ENCODE results near the gene OTOA.
"Not testable (repeated sequence)": the region's sequence is repeated elsewhere in the genome, so short reads cannot be mapped to it uniquely, and the experiment has no call there.

OTOA gene

GRCh38 chr16:21634216-21634615 lies 29.6 kb upstream of the OTOA start:
- H3K4me3 ChIP-seq (ENCODE audit: low read depth in 1 of 2, low read length in 2 of 2) = no peak overlapping the region
- no peaks in the 10 kb centered on the region; the same call in 1 of the 2 replicates for H4K20me1 ChIP-seq (ENCODE audit: insufficient read depth, low read length)
- no peak overlapping the region for H3K4me2 ChIP-seq (ENCODE audit: insufficient read depth, low read length)
- H3K36me3 ChIP-seq (ENCODE audit: insufficient read depth, low read length) = peaks cover 27% of the 10 kb centered on the region
- H3K9me3 ChIP-seq (ENCODE audit: insufficient read depth, low read length, severe bottlenecking) = no peaks in the 10 kb centered on the region
- no peak overlapping the region for H3K9ac ChIP-seq (ENCODE audit: low read depth, low read length)
- H3K27me3 ChIP-seq (ENCODE audit: insufficient read depth, low read length, poor library complexity) = no peaks in the 10 kb centered on the region
- H3K4me1 ChIP-seq (ENCODE audit: insufficient read depth, low read length) = no peaks in the 10 kb centered on the region
- no peak for DNase-seq
- no peak overlapping the region for H2AFZ ChIP-seq (ENCODE audit: low read depth, low read length)
- ATAC-seq (ENCODE audit: insufficient read depth, low read depth) = no peak
- no peaks in the 10 kb centered on the region for H3K79me2 ChIP-seq (ENCODE audit: insufficient read depth, low read length)
- no peak overlapping the region for H3K27ac ChIP-seq (ENCODE audit: low read length)
- TF ChIP-seq CTCF (IDR thresholded peaks at IDR 0.05; ENCODE audit: borderline replicate concordance, extremely low read depth, low read length, poor library complexity, severe bottlenecking) = no peak
- no peak for TF ChIP-seq EZH2 (IDR thresholded peaks at IDR 0.05; ENCODE audit: borderline replicate concordance, low read depth, low read length, severe bottlenecking)

GRCh38 chr16:21635694-21636093 lies 28.1 kb upstream of the OTOA start:
- peaks cover 16% of the 10 kb centered on the region for H3K36me3 ChIP-seq (ENCODE audit: insufficient read depth, low read length)
- H3K9me3 ChIP-seq (ENCODE audit: insufficient read depth, low read length, severe bottlenecking); DNase-seq; H3K9ac ChIP-seq (ENCODE audit: low read depth, low read length); H2AFZ ChIP-seq (ENCODE audit: low read depth, low read length); H3K4me2 ChIP-seq (ENCODE audit: insufficient read depth, low read length); H3K27ac ChIP-seq (ENCODE audit: low read length); H3K79me2 ChIP-seq (ENCODE audit: insufficient read depth, low read length); H3K4me3 ChIP-seq (ENCODE audit: low read depth in 1 of 2, low read length in 2 of 2); H4K20me1 ChIP-seq (ENCODE audit: insufficient read depth, low read length); ATAC-seq (ENCODE audit: insufficient read depth, low read depth); H3K4me1 ChIP-seq (ENCODE audit: insufficient read depth, low read length); H3K27me3 ChIP-seq (ENCODE audit: insufficient read depth, low read length, poor library complexity): not testable (repeated sequence)

- DNase-seq (no peak), ATAC-seq (ENCODE audit: insufficient read depth, low read depth) (no peak)
- H3K9ac ChIP-seq (ENCODE audit: low read depth, low read length) = no peak overlapping the region
- H3K27ac ChIP-seq (ENCODE audit: low read length) = no peak overlapping the region
- H3K27me3 ChIP-seq (ENCODE audit: insufficient read depth, low read length, poor library complexity) = no peaks in the 10 kb centered on the region
- peaks cover 15% of the 10 kb centered on the region; the same call in 1 of the 2 replicates for H3K79me2 ChIP-seq (ENCODE audit: insufficient read depth, low read length)
- no peak overlapping the region for H3K4me2 ChIP-seq (ENCODE audit: insufficient read depth, low read length)
- H3K4me3 ChIP-seq (ENCODE audit: low read depth in 1 of 2, low read length in 2 of 2) = no peak overlapping the region
- peaks cover 14% of the 10 kb centered on the region for H3K36me3 ChIP-seq (ENCODE audit: insufficient read depth, low read length)
- no peaks in the 10 kb centered on the region for H3K4me1 ChIP-seq (ENCODE audit: insufficient read depth, low read length)
- H4K20me1 ChIP-seq (ENCODE audit: insufficient read depth, low read length) = no peaks in the 10 kb centered on the region; the same call in 1 of the 2 replicates
- no peaks in the 10 kb centered on the region for H3K9me3 ChIP-seq (ENCODE audit: insufficient read depth, low read length, severe bottlenecking)
- TF ChIP-seq CTCF (IDR thresholded peaks at IDR 0.05; ENCODE audit: borderline replicate concordance, extremely low read depth, low read length, poor library complexity, severe bottlenecking) (no peak), EZH2 (IDR thresholded peaks at IDR 0.05; ENCODE audit: borderline replicate concordance, low read depth, low read length, severe bottlenecking) (no peak)
- H2AFZ ChIP-seq (ENCODE audit: low read depth, low read length) = no peak overlapping the region
Measured at GRCh38 chr16:21637032-21637968, 26.5 kb upstream of the OTOA start.

GRCh38 chr16:21638573-21638975 lies 25.2 kb upstream of the OTOA start:
- ATAC-seq (ENCODE audit: insufficient read depth, low read depth) (0 out of 3 replicates have a peak, but pooled peaks have one; percentile 27), DNase-seq (no peak)
- Histone ChIP-seq H3K9ac (ENCODE audit: low read depth, low read length) (no peak overlapping the region), H3K27ac (ENCODE audit: low read length) (no peak overlapping the region), H2AFZ (ENCODE audit: low read depth, low read length) (no peak overlapping the region), H4K20me1 (ENCODE audit: insufficient read depth, low read length) (no peaks in the 10 kb centered on the region; the same call in 1 of the 2 replicates), H3K79me2 (ENCODE audit: insufficient read depth, low read length) (peaks cover 15% of the 10 kb centered on the region; the same call in 1 of the 2 replicates), H3K9me3 (ENCODE audit: insufficient read depth, low read length, severe bottlenecking) (no peaks in the 10 kb centered on the region), H3K4me3 (ENCODE audit: low read depth in 1 of 2, low read length in 2 of 2) (no peak overlapping the region), H3K36me3 (ENCODE audit: insufficient read depth, low read length) (peaks cover 13% of the 10 kb centered on the region), H3K27me3 (ENCODE audit: insufficient read depth, low read length, poor library complexity) (no peaks in the 10 kb centered on the region), H3K4me1 (ENCODE audit: insufficient read depth, low read length) (no peaks in the 10 kb centered on the region; the same call in 1 of the 2 replicates), H3K4me2 (ENCODE audit: insufficient read depth, low read length) (no peak overlapping the region)
- no peak for TF ChIP-seq CTCF (IDR thresholded peaks at IDR 0.05; ENCODE audit: borderline replicate concordance, extremely low read depth, low read length, poor library complexity, severe bottlenecking)
- TF ChIP-seq EZH2 (IDR thresholded peaks at IDR 0.05; ENCODE audit: borderline replicate concordance, low read depth, low read length, severe bottlenecking) = no peak
